RPMI8226 (cell line): ENCODE results near the gene DHRS2.
"Not testable (repeated sequence)": the region's sequence is repeated elsewhere in the genome, so short reads cannot be mapped to it uniquely, and the experiment has no call there.

Experiments used
- DNase-seq: peaks from one replicate; pipeline ENCODE4 v3.0.0-alpha.2; 2015

The DHRS2 gene

DNA sequence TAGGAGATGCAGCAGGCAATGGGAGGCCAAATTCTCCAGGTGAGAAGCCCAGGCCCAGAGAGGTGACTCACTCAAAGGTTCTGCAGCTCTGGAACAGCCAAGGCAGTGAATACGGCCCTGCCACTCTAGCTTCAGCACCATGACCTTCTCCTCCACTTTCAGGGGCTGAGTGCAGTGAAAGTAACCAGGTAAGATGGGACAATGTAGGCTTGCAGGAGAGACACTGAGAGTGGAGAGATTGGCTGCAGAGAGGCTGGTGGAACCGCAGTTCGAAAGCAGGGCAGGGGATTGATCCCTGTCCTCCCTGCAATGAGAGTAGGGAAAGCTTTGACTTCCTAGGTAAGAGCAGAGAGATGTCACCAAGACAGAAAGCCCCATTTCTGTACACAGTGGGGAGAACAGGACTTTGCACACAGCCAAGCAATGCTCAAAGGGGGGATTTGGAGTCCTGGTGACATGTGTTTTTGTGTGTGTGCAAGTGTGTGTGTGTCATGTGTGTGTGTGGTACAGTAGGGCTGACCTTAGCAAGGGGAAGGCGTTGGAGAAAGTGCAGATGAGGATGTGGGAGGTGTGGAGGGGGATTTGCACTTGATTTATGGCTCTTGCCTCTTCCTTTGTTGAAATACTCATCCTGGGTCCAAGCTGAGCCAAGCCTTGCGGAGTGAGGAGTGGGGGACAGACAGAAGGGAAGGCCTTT is 12.7 kb downstream of the DHRS2 start:
- DNase-seq: no peak

DNA sequence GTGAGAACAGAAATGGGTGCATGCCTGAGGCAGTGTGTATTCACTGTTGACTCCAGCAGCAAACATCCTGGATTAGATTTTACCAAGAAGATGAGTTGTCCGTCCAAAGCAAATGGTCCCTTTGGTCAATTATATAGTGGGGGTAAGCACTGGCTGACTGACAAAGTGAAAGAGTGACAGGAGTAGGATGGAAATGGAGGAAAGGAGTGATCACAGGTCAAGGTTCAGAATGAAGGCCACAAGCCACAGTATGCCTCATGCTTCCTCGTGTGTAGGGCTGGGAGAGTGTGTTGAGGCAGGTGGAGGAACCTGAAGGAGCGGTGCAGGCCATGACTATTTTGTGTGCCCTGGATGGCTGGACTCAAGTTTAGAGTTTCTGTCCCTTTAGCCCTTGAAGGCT is 14.3 kb downstream of the DHRS2 start:
- DNase-seq: no peak

DNA sequence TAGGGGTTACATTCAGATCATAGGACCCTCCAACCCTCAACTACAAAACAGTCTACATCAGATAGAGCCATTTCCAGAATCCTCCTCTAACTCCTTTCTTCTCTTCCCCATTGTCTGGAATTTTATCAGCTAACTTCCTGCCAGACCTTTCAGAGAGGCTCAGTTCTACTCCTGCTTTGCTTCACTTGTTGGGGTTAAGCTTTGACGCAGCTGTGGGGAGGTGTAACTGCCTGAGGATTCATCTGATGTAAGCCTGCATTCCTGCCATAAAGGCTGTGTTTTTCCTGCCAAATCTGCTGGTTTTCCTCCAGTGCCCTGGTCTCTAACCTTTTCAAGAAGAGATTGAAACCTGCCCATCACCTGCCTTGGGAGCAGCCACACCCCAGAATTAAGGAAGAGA is 16.9 kb downstream of the DHRS2 start:
- no peak for DNase-seq

DNA sequence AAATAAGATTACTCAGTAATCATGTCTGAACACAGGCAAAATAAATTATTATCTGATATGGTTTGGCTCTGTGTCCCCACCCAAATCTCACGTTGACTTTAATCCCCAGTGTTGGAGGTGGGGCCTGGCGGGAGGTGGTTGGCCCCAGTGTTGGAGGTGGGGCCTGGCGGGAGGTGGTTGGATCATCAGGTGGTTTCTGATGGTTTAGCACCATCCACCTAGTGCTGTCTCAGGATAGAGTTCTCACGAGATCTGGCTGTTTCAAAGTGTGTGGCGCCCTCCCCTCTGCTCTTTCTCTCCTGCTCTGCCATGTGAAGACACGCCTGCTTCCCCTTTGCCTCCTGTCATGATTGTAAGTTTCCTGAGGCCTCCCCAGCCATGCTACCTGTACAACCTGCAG is 18.1 kb downstream of the DHRS2 start:
- no peak for DNase-seq

DNA sequence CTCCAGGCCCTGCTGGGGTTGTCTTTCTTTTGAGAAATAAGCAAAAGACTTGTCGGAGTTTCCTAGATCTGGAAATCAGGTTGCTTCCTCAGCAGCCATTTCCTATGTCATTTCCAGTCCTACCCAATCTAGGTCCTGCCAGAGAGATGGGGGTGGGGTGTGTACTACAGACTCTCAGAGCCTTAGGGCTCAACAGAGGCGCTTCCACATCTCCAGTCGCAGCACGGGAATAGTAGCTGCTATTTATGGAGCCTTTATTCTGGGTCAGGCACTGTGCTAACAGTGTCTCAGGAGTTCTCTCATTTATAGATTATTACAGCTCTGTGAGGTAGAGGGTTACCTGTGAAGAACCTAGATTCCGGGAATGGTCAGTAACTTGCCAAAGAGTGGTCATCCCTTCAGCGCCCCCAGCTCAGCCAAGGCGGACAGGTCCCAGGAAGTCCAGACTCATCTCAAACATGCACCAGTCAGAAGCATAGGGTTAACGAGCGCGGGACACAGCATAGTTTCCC is 21.9 kb downstream of the DHRS2 start:
- no peak for DNase-seq

DNA sequence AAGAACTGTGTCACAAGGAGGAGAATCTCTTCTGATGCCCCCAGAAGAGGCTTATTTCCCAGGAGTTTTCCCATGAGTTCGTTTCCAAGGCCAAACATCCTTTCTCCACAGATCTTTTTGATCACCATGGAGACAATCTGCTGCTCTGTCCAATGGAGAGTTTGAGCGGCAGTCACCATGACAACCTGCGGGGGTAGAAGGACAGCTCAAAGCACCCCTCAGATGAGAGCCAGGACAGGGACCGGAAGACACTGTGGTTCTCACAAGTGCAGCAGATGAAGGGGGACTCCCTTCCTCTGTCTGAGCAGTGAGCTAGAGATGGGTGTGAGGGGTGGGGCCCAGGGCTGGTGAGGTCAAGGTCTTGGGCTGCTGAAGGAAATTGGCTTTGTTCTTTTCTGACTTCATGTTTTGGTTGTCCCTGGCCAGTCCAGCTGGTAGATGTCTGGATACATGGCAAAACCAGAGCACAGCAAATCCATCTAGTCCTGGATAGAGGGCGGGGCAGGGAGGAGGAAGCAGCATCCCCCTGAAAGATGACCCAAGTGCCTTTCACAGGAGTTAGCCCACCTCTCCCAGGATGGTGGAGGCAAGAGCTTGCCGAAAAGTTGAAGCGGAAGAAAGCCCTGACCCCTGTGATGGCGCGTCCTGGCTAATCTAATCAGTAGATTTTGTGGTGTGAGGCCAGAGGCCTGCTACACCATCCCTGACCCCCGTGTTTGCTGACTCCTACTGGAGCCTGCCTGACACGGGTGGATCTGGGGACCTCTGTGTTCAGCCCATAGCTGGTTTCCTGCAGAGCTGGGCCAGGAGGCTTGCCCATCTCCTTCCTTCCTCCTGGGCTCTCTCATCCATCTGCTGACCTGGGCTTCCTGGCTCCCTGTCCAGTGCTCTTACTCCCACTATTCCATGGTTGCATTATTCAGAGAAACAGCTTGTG is 24.4 kb downstream of the DHRS2 start:
- no peak for DNase-seq

DNA sequence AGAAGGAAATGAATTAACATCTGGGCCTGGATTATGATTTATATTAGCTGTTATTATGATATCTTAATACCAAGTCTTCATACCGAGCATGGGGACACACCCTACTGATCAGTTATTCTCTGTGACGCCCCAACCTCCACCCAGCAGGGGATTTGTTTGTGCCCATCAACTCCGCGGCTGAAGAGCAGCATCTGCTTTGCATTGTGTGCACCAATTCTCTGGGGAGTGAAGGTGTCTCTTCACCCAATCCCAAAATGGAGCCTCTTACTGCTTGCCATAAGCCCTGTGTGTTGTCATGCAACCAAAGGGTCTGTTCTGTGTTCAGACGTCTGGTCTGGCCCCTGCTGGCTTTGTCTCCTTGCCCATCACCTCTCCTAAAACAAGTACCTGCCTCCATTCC is 25.4 kb downstream of the DHRS2 start:
- no peak for DNase-seq

DNA sequence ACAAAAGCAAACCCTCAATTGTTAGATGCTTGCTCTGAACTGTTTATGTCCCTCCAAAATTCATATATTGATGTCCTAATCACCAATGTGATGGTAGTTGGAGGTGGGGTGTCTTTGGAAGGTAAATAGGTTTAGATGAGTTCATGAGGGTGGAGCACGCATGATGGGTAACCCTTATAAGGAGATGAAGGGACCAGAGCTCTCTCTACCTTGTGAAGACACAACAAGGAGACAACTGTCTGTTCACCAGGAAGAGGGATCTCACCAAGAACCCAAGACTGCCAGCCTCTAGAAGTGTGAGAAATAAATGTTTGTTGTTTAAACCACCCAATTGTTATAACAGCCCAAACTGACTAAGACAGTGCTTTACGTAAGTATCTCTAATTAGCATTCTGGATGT is 27.0 kb downstream of the DHRS2 start:
- no peak for DNase-seq

DNA sequence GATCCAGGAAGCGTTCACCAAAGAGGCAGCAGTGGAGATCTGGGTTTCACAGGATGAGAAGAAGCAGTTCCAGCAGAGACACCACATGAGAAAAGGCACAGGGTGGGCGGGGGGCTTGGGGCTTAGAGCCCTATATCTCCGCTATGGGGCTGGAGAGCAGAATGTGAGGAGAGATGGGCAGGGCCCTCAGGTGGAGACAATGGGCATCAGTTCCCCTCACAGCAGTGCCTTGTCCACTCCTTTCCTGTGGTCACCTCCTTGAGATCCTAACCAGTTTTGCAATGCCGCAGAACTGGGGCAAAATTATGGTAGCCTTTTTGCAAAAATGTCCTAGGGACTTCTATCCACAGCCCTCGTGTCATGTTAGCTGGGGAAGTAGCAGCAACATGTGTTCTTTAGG is 27.5 kb downstream of the DHRS2 start:
- no peak for DNase-seq

DNA sequence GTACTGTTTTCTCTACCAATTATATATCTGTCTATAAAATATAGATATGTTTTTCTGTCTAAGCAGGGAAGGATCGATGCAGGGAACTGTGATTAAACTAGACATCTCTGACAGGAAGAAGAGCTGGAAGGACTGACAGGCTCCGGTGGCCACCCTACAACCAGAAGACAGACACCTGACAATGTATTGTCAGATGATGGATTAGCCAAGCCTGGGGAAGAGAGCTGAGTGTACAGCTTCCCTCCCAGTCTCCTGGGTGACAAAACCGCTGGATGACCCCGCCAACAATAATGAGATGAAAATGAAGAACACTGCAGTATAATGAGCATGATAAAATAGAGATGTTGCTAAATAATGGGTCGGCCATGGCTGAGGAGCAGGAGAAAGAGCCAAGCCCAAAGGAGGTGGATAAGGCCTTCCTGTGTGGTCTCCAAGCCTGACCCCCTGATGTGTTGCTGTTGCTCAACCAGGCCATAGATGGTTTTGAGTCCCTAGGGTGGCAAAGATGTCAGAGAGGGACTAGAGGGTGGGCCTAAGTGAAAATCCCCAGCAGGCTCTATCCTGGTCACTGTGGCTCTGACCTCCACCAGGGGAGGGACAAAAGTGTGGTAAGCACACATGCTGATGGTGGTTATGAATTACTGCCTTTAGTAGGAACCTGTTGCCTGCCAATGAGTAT is 28.2 kb downstream of the DHRS2 start:
- no peak for DNase-seq

DNA sequence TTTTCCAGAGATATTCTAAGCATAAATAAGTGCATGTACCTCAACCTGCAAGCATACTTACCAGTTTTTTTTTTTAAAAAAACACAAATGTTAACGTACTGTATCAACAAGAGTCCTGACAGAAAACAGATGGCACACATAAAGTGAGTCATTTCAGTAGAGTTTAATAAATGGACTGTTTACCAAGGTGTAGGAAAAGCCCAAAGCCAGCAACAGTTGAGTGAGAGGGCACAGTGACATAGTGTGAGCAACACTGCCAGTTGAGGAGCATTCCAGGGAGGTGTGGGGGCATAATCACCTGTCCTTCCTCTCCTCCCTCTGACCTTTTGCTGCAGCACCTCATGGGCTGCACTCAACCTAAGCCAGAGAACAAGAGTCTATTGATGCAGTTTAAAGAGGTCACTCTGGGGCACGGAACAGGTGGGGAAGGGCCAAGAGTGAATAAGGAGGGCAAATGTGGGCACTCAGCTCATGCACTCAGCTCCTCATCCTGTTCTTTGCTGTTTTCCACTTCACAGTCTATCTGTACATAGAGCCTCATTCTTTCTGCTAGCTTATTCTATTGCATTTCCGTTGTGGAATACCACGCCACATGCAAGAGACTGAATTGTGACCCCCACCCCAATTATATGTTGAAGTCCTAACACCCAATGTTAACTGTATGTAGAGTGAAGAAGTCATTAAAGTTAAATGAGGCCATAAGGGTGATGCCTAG is 29.3 kb downstream of the DHRS2 start:
- no peak for DNase-seq

DNA sequence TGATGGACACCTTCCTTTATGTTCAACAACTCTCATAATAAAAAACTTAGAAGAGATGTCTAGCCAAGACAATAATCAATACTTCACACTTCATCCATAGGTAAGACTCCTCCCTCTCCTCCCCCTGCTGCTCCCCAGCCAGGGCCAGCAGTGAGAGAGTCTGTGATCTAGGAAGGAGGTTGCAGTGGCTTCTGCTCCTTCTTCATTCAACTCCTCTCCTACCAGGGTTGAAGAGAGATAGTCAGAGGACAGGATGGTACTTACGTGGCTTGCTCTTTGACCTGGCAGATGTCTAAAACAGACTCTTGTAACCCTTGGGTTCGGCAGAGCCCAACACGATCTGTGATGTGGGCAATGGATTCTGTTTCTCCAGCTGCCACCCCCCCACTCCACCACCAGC is 31.0 kb downstream of the DHRS2 start:
- DNase-seq: no peak

DNA sequence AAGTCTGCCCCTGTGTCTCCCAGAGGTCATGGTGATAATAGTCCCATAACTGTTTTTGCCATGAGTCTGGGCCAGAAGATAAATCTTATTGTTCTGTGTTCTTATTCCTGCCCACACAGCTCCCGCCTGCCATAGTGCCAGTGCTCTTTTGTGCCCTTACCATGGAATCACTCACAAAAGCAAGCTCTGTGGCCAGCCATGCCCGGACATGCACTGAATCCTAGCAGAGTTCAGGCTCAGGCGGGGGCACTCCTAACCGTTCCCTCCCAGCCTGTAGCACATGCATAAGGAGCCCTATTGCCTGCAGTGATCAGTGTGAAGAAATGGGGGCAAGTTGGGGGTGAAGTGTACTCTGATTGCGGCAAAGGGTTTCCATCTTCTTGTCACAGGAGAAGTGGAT is 33.3 kb downstream of the DHRS2 start:
- no peak for DNase-seq

DNA sequence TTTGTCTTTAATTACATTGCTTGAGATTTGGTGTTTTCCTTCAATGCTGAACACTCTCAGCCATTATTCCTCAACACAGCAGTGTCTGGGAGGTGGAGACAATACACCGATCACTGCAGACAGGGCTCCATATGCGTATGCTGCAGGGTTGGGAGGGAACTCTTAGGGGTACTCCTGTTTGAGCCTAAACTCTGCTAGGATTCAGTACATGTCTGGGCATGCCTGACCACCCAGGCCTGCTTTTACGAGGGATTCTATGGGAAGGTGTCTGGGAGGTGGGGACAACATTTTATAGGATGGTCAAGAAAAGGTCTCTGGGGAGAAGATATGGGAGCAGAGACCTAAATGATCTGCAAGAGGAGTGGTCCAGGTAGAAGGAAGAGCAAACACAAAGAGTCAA is 34.3 kb downstream of the DHRS2 start:
- no peak for DNase-seq

DNA sequence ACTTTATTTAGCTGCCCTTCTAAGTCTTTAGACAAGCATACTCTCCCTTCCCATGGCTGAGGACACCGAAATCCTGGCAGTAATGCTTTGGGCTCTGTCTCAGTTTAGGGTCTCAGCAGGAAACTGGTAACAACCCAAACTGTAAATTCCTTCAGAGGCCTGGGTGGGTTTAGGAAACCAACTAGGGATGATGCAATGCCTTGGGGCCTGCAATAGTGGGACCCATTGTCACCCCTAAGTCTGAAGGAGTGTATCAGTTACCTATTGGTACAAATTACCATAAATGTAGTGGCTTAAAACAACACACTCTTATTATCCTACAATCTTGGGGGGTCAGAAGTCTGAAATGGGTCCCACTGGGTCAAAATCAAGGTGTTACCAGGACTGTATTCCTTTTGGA is 36.0 kb downstream of the DHRS2 start:
- DNase-seq: no peak

DNA sequence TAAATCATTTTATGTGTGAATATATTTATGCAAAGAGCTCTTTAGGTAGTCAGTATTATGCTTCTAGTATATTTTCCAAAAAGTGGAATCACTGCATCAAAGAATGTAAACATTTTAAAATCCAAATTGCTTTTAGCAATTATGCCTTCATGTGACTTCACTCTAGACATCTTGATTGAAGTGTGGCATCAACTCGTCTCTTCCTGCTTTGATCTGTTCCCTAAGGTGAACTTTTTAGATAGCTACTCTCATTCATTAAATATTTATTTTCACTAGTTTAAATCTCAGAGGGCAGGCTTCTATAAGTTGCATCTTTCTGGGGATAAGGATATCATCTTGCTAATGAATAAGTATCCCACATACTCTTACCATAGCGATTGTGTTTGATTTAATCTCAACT is 39.2 kb downstream of the DHRS2 start:
- DNase-seq: no peak

DNA sequence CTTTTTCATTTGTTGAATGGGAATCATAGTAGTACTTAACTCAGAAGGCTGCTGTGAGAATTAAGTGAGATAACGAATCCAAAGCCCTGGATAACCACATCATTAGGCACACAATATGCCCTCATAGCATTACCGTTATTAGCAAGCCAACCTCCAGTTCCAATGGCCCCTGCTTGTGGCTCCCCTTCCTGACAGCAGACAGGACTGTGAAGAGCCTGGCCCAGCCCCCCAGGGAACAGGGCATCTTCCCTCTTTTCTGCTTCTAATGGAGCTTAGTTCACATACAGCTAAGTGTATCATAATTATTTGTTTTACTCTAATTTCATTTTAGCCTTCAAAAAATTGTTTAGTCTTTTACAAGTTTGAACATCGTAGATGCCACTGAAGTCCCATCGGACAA is 39.7 kb downstream of the DHRS2 start:
- DNase-seq: no peak

DNA sequence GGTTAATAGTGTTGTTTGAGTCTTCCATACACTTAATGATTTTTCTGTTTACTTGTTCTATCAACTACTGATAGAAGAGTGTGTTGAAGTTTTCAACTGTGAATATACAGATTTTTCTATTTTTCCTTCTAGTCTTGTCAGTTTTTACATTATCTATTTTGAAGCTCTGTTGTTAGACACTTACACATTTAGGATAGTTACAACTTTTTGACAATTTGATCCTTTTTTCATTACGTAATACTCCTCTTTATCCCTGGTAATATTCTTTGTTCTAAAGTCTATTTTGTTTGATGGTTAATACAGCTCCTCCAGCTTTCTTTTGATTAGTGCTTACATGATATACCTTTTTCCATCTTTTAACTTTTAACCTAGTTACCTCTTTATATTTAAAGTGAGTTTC is 45.2 kb downstream of the DHRS2 start:
- DNase-seq: no peak

DNA sequence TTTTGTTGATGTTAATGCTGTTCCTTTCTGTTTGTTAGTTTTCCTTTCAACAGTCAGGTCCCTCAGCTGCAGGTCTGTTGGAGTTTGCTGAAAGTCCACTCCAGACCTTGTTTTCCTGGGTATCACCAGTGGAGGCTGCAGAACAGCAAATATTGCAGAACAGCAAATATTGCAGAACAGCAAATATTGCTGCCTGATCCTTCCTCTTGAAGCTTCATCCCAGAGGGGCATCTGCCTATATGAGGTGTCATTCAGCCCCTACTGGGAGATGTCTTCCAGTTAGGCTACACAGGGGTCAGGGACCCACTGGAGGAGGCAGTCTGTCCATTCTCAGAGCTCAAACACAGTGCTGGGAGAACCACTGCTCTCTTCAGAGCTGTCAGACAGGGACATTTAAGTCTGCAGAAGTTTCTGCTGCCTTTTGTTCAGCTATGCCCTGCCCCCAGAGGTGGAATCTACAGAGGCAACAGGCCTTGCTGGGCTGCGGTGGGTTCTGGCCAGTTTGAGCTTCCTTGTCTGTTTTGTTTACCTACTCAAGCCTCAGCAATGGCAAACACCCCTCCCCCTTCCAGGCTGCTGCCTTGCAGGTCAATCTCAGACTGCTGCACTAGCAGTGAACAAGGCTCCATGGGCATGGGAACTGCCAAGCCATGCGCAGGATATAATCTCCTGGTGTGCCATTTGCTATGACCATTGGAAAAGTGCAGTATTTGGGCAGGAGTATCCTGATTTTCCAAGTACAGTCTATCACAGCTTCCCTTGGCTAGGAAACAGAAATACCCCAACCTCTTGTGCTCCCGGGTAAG is 53.7 kb downstream of the DHRS2 start:
- DNase-seq: not testable (repeated sequence)

DNA sequence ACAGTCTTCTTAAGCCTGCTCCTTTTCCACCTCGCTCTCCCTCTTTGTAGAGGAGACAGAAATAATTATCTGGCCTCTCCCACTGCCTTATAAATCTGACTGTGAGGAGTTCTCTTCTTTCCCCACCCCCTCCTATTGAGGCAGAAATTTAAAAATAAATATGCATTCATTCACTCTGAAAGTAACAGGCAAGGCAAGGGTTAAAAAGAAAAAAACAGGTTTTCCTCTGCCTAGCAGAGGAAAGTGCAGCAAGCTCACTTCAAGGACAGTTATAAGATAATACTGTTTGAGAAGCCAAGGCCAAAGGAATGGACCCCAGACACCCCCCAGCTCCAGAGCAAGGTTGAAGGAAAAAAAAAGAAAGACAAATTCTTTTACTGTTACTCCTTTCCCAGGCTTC is 56.3 kb downstream of the DHRS2 start:
- DNase-seq: no peak

DNA sequence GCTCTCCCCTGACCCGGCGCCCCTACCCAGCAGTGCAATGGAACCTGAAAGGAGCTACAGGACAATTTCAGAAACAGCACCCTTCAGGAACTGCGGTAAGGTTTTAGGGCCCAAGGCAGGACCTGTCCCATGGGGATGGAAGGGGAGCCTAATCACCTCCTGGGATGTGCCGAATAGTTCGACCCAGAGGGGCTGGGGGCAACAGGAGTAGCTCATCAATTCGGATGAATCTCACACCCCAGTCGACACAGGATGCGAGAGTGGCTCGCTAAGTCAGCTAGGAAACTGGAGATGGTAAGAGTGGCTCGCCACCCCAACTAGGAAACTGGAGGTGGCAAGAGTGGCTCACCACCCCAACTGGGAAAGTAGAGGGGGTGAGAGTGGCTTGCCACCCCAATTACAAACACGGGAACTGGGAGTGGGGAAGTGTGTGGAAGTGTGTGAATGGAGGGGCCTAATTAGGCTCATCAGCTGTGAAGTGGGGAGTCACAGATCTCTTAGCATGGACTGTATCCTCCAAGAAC is 57.1 kb downstream of the DHRS2 start:
- no peak for DNase-seq
